Thyroid gland (tissue), 4 donors: ENCODE results near the gene METRNL.

ENCODE experiments used
- POLR2A ChIP-seq, 2 donors: fragments of 450-650 bp; IDR thresholded peaks; one replicate each; pipeline ENCODE4 v1.6.1; 2017; ENCODE audit warnings: antibody characterized with exemption in 2 of 2, mild to moderate bottlenecking in 2 of 2, moderate library complexity in 1 of 2
- TF ChIP-seq, protein P1 (sequence below), 6 experiments: fragments of 200-600 bp in 3 of 6; fragments of 450-650 bp in 3 of 6; sonication (generic) in 3 of 6; IDR thresholded peaks; one replicate each; pipeline ENCODE4 v1.5.1; 2016 to 2019; ENCODE audit warnings: antibody characterized with exemption in 6 of 6, mild to moderate bottlenecking in 2 of 6, inconsistent platforms in 1 of 6, moderate library complexity in 1 of 6

DNA sequence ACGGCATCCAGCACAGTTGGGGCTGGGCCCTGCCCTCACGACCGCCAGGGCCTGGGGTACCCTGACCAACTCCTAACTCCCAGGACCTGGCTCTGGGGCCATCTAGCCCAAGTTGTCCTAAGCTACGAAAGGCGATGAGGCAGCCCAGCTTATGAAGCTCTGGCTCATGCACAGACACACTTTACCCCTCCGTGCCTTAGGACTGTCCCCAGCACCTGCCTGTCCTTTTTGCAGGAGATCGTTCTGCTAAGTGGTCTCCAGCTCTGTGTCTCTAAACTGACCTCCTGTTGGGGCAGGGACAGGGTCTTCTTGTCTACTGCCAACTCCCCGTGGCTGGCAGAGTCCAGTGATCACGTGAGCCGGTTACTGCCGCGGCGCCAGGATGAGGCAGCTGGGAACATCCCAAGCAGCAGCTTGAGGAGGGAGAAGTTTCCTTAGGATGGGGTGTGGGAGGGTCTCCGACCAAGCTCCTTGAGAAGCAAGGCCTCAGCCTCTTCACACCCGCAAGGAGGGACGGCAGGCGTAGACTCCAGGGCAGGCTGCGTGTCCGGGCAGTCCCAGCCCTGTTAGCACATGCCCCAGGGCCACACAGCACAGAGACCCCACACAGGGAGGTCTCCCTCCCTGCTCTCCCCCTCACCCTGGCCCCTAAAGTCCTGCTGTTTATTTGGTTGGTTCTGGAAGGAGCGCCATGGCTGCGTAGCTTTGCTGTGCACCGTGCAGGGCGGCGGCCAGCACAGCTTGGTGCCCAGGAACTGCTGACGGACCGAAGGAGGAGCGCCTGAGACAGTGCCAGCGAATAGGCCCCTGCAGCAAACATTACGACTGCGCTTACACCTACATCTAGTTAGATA lies 16.4 kb upstream of the METRNL start:
- TF ChIP-seq, protein P1, sequence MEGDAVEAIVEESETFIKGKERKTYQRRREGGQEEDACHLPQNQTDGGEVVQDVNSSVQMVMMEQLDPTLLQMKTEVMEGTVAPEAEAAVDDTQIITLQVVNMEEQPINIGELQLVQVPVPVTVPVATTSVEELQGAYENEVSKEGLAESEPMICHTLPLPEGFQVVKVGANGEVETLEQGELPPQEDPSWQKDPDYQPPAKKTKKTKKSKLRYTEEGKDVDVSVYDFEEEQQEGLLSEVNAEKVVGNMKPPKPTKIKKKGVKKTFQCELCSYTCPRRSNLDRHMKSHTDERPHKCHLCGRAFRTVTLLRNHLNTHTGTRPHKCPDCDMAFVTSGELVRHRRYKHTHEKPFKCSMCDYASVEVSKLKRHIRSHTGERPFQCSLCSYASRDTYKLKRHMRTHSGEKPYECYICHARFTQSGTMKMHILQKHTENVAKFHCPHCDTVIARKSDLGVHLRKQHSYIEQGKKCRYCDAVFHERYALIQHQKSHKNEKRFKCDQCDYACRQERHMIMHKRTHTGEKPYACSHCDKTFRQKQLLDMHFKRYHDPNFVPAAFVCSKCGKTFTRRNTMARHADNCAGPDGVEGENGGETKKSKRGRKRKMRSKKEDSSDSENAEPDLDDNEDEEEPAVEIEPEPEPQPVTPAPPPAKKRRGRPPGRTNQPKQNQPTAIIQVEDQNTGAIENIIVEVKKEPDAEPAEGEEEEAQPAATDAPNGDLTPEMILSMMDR (IDR thresholded peaks at IDR 0.05): no peak
- no peak for TF ChIP-seq POLR2A (IDR thresholded peaks at IDR 0.05)
